ENCODE results near the gene SPAG16.

GRCh38 chr2:213696442-213696841 lies 412.2 kb downstream of the SPAG16 start:
- TF ChIP-seq, protein P1, sequence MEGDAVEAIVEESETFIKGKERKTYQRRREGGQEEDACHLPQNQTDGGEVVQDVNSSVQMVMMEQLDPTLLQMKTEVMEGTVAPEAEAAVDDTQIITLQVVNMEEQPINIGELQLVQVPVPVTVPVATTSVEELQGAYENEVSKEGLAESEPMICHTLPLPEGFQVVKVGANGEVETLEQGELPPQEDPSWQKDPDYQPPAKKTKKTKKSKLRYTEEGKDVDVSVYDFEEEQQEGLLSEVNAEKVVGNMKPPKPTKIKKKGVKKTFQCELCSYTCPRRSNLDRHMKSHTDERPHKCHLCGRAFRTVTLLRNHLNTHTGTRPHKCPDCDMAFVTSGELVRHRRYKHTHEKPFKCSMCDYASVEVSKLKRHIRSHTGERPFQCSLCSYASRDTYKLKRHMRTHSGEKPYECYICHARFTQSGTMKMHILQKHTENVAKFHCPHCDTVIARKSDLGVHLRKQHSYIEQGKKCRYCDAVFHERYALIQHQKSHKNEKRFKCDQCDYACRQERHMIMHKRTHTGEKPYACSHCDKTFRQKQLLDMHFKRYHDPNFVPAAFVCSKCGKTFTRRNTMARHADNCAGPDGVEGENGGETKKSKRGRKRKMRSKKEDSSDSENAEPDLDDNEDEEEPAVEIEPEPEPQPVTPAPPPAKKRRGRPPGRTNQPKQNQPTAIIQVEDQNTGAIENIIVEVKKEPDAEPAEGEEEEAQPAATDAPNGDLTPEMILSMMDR (IDR thresholded peaks at IDR 0.05; ENCODE audit: insufficient read depth, low read depth, low read length): no peak
- TF ChIP-seq EZH2 (IDR thresholded peaks at IDR 0.05; ENCODE audit: insufficient read depth, low read length): no peak

All from astrocyte (in vitro differentiated cells and primary cell).